Hepatic stellate cell (primary cell): ENCODE data around the gene VPS13C.
"Not testable (repeated sequence)": the region's sequence is repeated elsewhere in the genome, so short reads cannot be mapped to it uniquely, and the experiment has no call there.

ENCODE experiments used
- DNase-seq: peaks from one replicate; pipeline ENCODE4 v3.0.0; 2011; ENCODE audit warnings: low spot score

The VPS13C gene

GRCh38 chr15:62069551-62069950, 9.3 kb upstream of the VPS13C start:
- DNase-seq = no peak

GRCh38 chr15:62068810-62069167, 8.5 kb upstream of the VPS13C start:
- DNase-seq = no peak

GRCh38 chr15:62068071-62068809, 8.0 kb upstream of the VPS13C start:
- peak; percentile 17 for DNase-seq

- no peak for DNase-seq
These were observed 7.3 kb upstream of the VPS13C start for GRCh38 chr15:62067448-62068044.

GRCh38 chr15:62066663-62067447, 6.6 kb upstream of the VPS13C start, which contains the start of gene C2CD4A:
C2CD4A (plus strand) TSS chr15:62066977; CDS start chr15:62067614, 637 bp downstream.
- DNase-seq = peak; percentile 20

- peak; percentile 29 for DNase-seq
These were observed 3.8 kb upstream of the VPS13C start for GRCh38 chr15:62063825-62064635.

- no peak for DNase-seq
These were observed 641 bp upstream of the VPS13C start for GRCh38 chr15:62060896-62061280.

- DNase-seq = peak; percentile 45
These were observed 483 bp downstream of the VPS13C start for GRCh38 chr15:62059816-62060112.

GRCh38 chr15:62059108-62059815, 985 bp downstream of the VPS13C start:
- DNase-seq = no peak

GRCh38 chr15:62058327-62059028, 1.8 kb downstream of the VPS13C start:
- DNase-seq = no peak

GRCh38 chr15:62057341-62057980, 2.8 kb downstream of the VPS13C start:
- no peak for DNase-seq

GRCh38 chr15:62054979-62055378, 5.3 kb downstream of the VPS13C start:
- DNase-seq = no peak

- no peak for DNase-seq
These were observed 6.7 kb downstream of the VPS13C start for GRCh38 chr15:62053439-62054085.

GRCh38 chr15:62052713-62053112, 7.5 kb downstream of the VPS13C start:
- no peak for DNase-seq

GRCh38 chr15:62051166-62051565, 9.1 kb downstream of the VPS13C start:
- DNase-seq = no peak

- no peak for DNase-seq
These were observed 10.1 kb downstream of the VPS13C start for GRCh38 chr15:62050115-62050514.

- DNase-seq = not testable (repeated sequence)
These were observed 12.0 kb downstream of the VPS13C start for GRCh38 chr15:62048254-62048653.

GRCh38 chr15:62047282-62047827, 12.9 kb downstream of the VPS13C start:
- DNase-seq = no peak

- no peak for DNase-seq
These were observed 14.0 kb downstream of the VPS13C start for GRCh38 chr15:62046078-62046743.
